Measurements from ENCODE around the gene SPO11. TPM values are rescaled to one million over a fixed set of nuclear protein-coding genes. Genes with fewer than 3 reads are reported as not detected.

Gene SPO11
- polyA plus RNA-seq, 4 donors: not detected

- DNase-seq (ENCODE audit: low read depth in 4 of 4, low spot score in 2 of 4): no peak
Measured at GRCh38 chr20:57388953-57389694, 59.5 kb downstream of the SPO11 start.

DNA sequence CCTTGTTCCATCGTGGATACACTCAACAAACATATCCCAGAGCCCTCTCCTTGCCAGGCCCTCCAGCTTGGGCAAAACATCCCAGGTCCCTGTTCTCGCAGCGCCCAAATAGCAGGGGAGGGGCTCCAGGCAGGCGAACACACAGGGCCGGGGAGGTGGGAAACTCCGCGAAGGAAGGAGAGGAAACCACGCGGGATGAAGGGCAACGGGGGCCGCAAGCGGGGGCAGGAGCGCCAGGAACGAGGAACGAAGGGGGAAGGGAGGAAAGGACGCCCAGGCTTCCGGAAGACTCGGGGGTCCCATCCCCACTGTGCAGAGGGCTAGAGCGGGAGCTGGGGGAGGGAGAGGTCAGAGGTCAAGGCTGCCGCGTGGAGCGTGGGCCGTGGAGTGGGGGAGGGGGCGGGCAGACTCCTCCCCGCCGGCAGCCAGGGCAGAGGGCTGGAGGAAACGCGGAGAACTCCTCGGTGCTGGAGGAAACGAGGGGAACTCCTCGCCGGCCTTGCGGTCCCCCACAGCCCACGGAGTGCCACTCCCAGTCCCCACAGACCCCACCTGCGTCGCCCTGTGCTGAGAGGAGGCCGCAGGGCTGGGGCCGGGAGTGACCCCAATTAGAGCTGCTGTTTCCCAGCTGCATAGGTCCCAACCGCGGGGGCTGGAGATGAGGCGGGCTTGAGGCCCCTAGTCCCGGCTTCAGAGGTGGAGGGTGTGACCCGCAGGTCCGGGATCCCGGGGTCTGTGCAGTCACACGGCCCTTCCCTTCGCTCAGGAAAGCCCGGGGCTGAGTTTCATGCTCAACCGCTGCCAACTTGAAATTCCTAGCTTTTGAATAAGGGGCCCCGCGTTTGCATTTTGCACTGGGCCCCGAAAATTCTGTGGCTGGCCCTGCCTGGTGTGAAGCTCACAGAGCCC, 60.3 kb downstream of the SPO11 start:
- DNase-seq (ENCODE audit: low read depth in 4 of 4, low spot score in 2 of 4): no peak

GRCh38 chr20:57390604-57391438, 61.2 kb downstream of the SPO11 start, which contains the start of gene RBM38:
Gene RBM38, plus strand, starts transcription at chr20:57391396. Its CDS starts 186 bp downstream, at chr20:57391582.
- DNase-seq (ENCODE audit: low read depth in 4 of 4, low spot score in 2 of 4): no peak

DNA sequence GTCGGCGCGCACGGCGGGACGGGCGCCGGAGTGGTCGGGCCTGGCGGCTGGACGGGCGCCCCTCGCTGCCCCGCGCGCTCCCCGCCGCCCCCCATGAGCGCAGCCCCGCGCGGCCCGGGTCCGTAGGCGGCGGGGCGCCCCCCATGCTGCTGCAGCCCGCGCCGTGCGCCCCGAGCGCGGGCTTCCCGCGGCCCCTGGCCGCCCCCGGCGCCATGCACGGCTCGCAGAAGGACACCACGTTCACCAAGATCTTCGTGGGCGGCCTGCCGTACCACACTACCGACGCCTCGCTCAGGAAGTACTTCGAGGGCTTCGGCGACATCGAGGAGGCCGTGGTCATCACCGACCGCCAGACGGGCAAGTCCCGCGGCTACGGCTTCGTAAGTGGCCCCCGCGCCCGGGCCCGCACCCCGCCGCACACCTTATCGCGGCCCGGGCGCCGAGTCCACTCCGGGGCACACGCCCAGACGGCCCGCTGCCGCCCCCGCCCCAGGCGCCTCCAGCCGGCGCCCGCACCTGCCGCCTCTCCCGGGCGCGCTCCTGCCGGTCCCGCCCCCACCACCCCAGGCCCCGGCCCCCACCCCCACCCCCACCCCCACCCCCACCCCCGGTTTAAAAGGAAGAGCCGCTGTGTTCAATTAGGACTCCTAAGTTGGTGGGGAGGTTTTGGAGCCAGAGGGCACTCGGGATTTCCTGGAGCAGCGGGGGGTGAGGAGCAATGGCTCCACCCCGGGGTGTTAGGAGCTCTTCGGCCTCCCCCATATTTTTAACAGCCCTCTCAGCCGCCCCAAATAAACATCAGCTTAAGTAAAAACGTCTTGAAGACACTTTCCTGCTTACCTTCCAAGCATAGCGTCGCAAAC, 62.1 kb downstream of the SPO11 start:
- DNase-seq (ENCODE audit: low read depth in 4 of 4, low spot score in 2 of 4): no peak

- DNase-seq (ENCODE audit: low read depth in 4 of 4, low spot score in 2 of 4): no peak
Measured at GRCh38 chr20:57392512-57393271, 63.1 kb downstream of the SPO11 start.

Other genes starting within 250 kb of the SPO11 start
- 100 to 1,000 TPM in 1 of 4 donors, 10 to 100 TPM in 3; 66.4 to 113 (median 91.3) TPM for gene BMP7, start 63.2 kb upstream of the SPO11 start, polyA plus RNA-seq (ENCODE audit: insufficient read length in 4 of 4)
- gene RAE1, start 21.5 kb downstream of the SPO11 start, polyA plus RNA-seq (ENCODE audit: insufficient read length in 4 of 4): 10 to 100 TPM; 54.4 to 58.3 (median 55.9) TPM
- gene RBM38, start 61.6 kb downstream of the SPO11 start, polyA plus RNA-seq (ENCODE audit: insufficient read length in 4 of 4): 10 to 100 TPM; 24.6 to 43.8 (median 32.4) TPM
- gene CTCFL, start 195.3 kb downstream of the SPO11 start, polyA plus RNA-seq (ENCODE audit: insufficient read length in 4 of 4): 1 to 10 TPM; 1.0 to 3.6 (median 2.5) TPM
- 10 to 100 TPM in 3 of 4 donors, 1 to 10 TPM in 1; 4.1 to 18.8 (median 12.1) TPM for gene PCK1, start 231.3 kb downstream of the SPO11 start, polyA plus RNA-seq (ENCODE audit: insufficient read length in 4 of 4)

All from left renal cortex interstitium (tissue), 4 donors.